Activated CD4-positive, alpha-beta T cell treated with anti-CD3 and anti-CD28 coated beads, Interleukin-2, amount 10 ng/mL, durations not matched to agents 7 days and 5 days (primary cell): Measurements from ENCODE around the gene ANG. TPM values are rescaled to one million over a fixed set of nuclear protein-coding genes. Genes with fewer than 3 reads are reported as not detected.
"Not testable (repeated sequence)": the region's sequence is repeated elsewhere in the genome, so short reads cannot be mapped to it uniquely, and the experiment has no call there.

Source experiments
- CTCF ChIA-PET: fragments of 350-600 bp; sonication (Branson Sonifier 250); formaldehyde crosslinking; loops from one replicate; lab custom pipeline; 2021; ENCODE audit warnings: antibody characterized with exemption; lab: Charles Lee
- POLR2A ChIA-PET: fragments of 350-600 bp; sonication (Branson Sonifier 250); formaldehyde crosslinking; loops from one replicate; lab custom pipeline; 2021; ENCODE audit warnings: antibody characterized with exemption; lab: Charles Lee
- DNase-seq: peaks from one replicate; pipeline ENCODE4 v3.0.0-alpha.2; 2020
- H3K27ac Mint-ChIP-seq: one replicate; pipeline ENCODE4 v1.8.0; 2021; ENCODE audit warnings: mild to moderate bottlenecking, moderate library complexity, mixed read lengths
- H3K27me3 Mint-ChIP-seq: one replicate; pipeline ENCODE4 v1.8.0; 2021; ENCODE audit warnings: mixed read lengths
- H3K36me3 Mint-ChIP-seq: one replicate; pipeline ENCODE4 v1.8.0; 2021; ENCODE audit warnings: low read depth, mixed read lengths
- H3K4me1 Mint-ChIP-seq: one replicate; pipeline ENCODE4 v1.8.0; 2021; ENCODE audit warnings: mixed read lengths
- H3K4me3 Mint-ChIP-seq: one replicate; pipeline ENCODE4 v1.8.0; 2021; ENCODE audit warnings: mild to moderate bottlenecking, moderate library complexity, mixed read lengths
- H3K9me3 Mint-ChIP-seq: one replicate; pipeline ENCODE4 v1.8.0; 2021; ENCODE audit warnings: mixed read lengths
- total RNA-seq, 2 experiments: library from RNA; stranded (reverse); gene quantifications; one replicate each; pipeline ENCODE4 v1.2.3, GENCODE V29; 2021

Gene ANG
- total RNA-seq, 2 experiments from 2014 or later: 0.89 to 1.6 TPM

DNA sequence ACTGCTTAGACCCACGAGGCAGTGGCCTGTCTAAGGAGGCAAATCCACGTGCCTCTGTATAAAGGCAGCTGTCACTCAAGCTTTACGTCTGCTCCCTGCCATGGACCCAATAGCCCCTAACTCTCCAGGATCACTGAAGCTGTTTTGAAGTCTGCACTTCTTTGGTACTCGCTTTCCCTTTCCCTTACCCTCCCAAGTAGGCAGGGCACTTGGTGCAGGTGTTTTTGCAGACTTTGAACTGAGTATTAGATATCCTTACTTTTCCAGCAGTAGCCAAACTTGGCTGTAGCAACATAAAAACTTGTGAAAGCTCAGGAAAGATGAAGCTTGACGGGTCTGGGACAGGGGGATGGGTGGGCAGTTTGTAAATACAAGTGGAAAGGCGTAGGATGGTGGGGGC is 29.2 kb upstream of the ANG start:
- Mint-ChIP-seq H3K27me3 (peaks cover 38% of the 10 kb centered on the region), H3K27ac (no peak overlapping the region), H3K4me1 (peaks cover 38% of the 10 kb centered on the region), H3K4me3 (no peak overlapping the region), H3K36me3 (no peaks in the 10 kb centered on the region), H3K9me3 (no peaks in the 10 kb centered on the region)
- ChIA-PET CTCF (interaction anchor here (0.9 to 4.8 kb wide), 4 partner anchors 9 to 47 kb away, joined by 3 to 32 read pairs (median 3); no protein-coding TSS in a partner anchor), POLR2A (no interaction called here)
- no peak for DNase-seq

DNA sequence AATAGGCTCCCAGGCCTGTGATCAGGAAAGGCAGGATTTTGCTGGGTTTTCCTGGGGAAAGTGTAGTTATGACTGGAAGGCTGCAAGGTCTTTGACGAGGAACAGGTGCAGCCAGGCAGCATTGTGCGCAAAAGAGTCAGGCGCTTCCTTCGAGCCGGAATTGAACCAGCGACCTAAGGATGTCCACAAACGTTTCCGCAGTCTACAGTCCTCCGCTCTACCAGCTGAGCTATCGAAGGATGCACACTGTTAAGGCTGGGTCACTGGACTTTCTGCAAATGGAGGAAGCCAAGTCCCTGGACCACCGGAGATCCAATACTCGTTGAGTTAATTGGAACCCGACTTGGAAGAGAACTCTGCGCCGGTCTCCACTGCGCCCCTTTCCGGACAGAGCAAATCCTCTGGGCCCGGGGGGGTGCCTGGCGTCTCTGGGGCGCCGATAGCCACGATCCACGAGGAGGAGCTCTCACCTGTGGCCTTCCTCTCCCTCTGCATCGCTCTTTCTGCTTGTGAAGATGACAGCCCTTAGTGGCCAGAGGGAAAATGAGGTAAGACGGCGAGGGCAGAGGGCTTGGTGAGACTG is 28.7 kb upstream of the ANG start:
- peaks cover 39% of the 10 kb centered on the region for H3K4me1 Mint-ChIP-seq
- CTCF ChIA-PET: interaction anchor here (0.9 to 4.8 kb wide), 2 partner anchors 32 to 47 kb away, joined by 3 to 32 read pairs; no protein-coding TSS in a partner anchor
- no peak overlapping the region for H3K27ac Mint-ChIP-seq
- no peaks in the 10 kb centered on the region for H3K36me3 Mint-ChIP-seq
- H3K9me3 Mint-ChIP-seq: no peaks in the 10 kb centered on the region
- H3K27me3 Mint-ChIP-seq: peaks cover 39% of the 10 kb centered on the region
- POLR2A ChIA-PET: no interaction called here
- no peak overlapping the region for H3K4me3 Mint-ChIP-seq
- no peak for DNase-seq

DNA sequence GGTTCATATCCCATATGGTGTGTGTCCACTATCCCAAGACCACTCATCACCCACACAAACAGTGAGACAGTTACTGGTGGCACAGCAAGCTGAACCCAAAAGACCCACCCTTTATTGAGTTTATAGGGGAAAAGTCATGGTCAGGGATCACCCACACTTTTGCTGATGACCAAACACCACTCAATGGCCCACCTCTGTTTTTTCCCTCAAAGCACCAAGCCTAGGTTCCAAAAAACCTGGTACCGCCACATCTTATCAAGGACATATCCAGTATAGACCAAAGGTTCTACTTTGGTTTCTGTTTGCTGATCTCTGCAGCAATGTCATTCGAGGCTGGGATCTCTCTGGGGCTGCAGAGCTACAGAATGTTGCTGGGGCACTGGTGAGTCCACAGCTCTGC is 27.4 kb upstream of the ANG start:
- POLR2A ChIA-PET: no interaction called here
- H3K27me3 Mint-ChIP-seq: peaks cover 26% of the 10 kb centered on the region

DNA sequence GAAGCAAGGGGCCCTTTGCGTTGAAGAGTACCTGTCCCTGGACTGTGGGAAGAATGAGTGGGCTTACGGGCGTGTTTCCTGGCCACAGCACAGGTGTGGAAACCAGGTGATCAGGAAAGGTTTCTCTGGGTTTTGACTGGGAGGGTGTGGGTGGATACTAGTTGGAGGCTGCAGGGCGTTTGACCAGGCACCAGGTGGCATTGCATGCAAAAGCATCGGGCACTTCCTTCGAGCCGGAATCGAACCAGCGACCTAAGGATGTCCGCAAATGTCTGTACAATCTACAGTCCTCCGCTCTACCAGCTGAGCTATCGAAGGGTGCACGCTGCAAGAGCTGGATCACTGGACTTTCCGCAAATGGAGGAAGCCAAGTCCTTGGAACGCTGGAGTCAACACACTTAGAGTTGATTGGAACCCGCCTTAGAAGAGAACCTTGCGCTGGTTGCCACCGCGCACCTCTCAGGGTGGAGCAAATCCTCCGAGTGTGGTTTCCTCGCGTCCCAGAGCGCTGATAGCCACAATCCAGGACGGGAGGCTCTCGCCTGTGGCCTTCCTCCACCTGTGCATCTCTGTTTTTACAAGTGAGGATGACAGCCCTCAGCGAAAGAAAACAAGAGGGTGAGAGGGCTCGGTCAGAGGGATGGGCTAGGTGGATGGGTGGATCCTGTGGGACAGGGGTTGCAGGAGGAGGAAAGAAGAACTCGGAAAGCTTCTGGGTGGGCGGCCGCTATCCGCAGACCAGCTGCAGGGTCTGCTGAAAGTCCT is 25.4 kb upstream of the ANG start:
- H3K36me3 Mint-ChIP-seq: peaks cover 3% of the 10 kb centered on the region
- H3K27ac Mint-ChIP-seq: peak overlapping the region; percentile 55
- CTCF ChIA-PET: interaction anchor here (1.0 to 2.1 kb wide), 6 partner anchors 13 to 33 kb away, joined by 3 to 13 read pairs (median 6); partner anchors contain the start of gene RNASE4
- H3K9me3 Mint-ChIP-seq: peaks cover 4% of the 10 kb centered on the region
- H3K4me3 Mint-ChIP-seq: peak overlapping the region; percentile 66
- POLR2A ChIA-PET: interaction anchor here (0.6 to 0.7 kb wide), 2 partner anchors 12 to 18 kb away, joined by 3 to 6 read pairs; no protein-coding TSS in a partner anchor
- H3K4me1 Mint-ChIP-seq: peaks cover 46% of the 10 kb centered on the region
- DNase-seq: peak; percentile 82
- peaks cover 15% of the 10 kb centered on the region for H3K27me3 Mint-ChIP-seq

More for the DNA sequence above, 27.4 kb upstream of the ANG start:
- no peak for DNase-seq
- Mint-ChIP-seq H3K36me3 (no peaks in the 10 kb centered on the region), H3K4me3 (no peak overlapping the region), H3K4me1 (peaks cover 39% of the 10 kb centered on the region), H3K9me3 (no peaks in the 10 kb centered on the region), H3K27ac (no peak overlapping the region)
- CTCF ChIA-PET: interaction anchor here (0.6 to 4.8 kb wide), 3 partner anchors 31 to 48 kb away, joined by 3 to 32 read pairs (median 3); no protein-coding TSS in a partner anchor

DNA sequence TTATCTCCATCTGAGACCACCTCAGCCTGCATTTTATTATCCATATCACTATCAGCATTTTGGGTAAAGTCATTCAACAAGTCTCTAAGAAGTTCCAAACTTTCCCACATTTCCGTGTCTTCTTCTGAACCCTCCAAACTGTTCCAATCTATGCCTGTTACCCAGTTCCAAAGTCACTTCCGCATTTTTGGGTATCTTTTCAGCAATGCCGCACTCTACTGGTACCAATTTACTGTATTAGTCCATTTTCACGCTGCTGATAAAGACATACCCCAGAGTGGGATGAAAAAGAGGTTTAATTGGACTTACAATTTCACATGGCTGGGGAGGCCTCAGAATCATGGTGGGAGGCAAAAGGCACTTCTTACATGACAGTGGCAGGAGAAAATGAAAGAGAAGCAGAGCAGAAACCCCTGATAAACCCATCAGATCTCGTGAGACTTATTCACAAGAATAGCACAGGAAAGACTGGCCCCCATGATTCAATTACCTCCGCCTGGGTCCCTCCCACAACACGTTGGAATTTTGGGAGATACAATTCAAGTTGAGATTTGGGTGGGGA is 22.1 kb upstream of the ANG start:
- POLR2A ChIA-PET: not testable (repeated sequence)

DNA sequence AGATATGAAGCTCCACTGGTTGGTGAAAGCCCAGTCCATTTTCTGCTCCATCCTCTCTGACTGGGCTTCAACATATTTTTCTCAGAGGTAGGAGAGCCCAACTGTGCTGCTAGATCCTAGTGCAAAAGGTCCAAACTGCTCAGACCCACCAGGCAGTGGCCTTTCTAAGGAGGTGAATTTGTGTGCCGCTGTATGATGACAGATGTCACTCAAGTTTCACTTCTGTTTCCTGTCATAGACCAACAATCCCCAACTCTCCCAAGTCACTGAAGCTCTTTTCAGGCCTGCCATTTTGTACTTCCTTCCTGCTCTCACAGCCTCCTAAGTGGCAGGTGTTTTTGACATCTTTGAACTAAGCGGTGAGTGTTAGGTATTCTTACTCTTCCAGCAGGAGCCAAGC is 20.6 kb upstream of the ANG start:
- Mint-ChIP-seq H3K27me3 (peaks cover 13% of the 10 kb centered on the region), H3K36me3 (peaks cover 9% of the 10 kb centered on the region), H3K4me1 (peaks cover 46% of the 10 kb centered on the region), H3K9me3 (peaks cover 10% of the 10 kb centered on the region), H3K27ac (peak overlapping the region; percentile 88), H3K4me3 (no peak overlapping the region)
- ChIA-PET CTCF (interaction anchor here (0.6 to 4.7 kb wide), 4 partner anchors 9 to 24 kb away, joined by 3 to 42 read pairs (median 5); partner anchors contain the start of gene RNASE4), POLR2A (interaction anchor here (1.4 kb wide), 1 partner anchor 13 kb away, joined by 7 read pairs; no protein-coding TSS in a partner anchor)
- peak; percentile 25 for DNase-seq

More for the DNA sequence above, 22.1 kb upstream of the ANG start:
- not testable (repeated sequence) for H3K9me3 Mint-ChIP-seq, H3K27ac Mint-ChIP-seq, H3K4me3 Mint-ChIP-seq, DNase-seq, H3K36me3 Mint-ChIP-seq
- Mint-ChIP-seq H3K27me3 (peaks cover 15% of the 10 kb centered on the region), H3K4me1 (peaks cover 56% of the 10 kb centered on the region)
- CTCF ChIA-PET: interaction anchor here (0.6 to 2.0 kb wide), 3 partner anchors 10 to 15 kb away, joined by 3 to 4 read pairs (median 4); no protein-coding TSS in a partner anchor

DNA sequence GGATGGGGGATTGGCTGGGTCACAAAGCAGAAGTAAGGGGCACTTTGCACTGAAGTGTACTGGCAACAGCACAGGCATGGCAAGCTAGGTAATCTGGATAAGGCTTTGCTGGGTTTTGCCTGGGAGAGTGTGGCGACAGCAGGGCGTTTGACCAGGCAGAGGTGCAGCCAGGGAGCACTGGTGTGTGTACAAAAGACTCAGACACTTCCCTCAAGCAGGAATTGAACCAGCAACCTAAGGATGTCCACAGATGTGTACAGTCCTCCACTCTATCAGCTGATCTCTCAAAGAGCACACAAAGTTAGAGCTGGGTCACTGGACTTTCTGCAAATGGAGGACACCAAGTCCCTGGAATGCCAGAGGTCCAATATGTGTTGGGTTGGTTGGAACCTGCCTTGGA is 19.6 kb upstream of the ANG start:
- Mint-ChIP-seq H3K9me3 (peaks cover 10% of the 10 kb centered on the region), H3K4me3 (no peak overlapping the region), H3K36me3 (peaks cover 9% of the 10 kb centered on the region), H3K27me3 (peaks cover 5% of the 10 kb centered on the region), H3K27ac (no peak overlapping the region), H3K4me1 (peaks cover 37% of the 10 kb centered on the region)
- ChIA-PET POLR2A (interaction anchor here (0.6 to 1.4 kb wide), 2 partner anchors 12 to 182 kb away, joined by 6 to 7 read pairs; no protein-coding TSS in a partner anchor), CTCF (interaction anchor here (0.8 to 4.7 kb wide), 4 partner anchors 13 to 32 kb away, joined by 3 to 42 read pairs (median 5); partner anchors contain the start of gene RNASE4)
- DNase-seq: no peak

DNA sequence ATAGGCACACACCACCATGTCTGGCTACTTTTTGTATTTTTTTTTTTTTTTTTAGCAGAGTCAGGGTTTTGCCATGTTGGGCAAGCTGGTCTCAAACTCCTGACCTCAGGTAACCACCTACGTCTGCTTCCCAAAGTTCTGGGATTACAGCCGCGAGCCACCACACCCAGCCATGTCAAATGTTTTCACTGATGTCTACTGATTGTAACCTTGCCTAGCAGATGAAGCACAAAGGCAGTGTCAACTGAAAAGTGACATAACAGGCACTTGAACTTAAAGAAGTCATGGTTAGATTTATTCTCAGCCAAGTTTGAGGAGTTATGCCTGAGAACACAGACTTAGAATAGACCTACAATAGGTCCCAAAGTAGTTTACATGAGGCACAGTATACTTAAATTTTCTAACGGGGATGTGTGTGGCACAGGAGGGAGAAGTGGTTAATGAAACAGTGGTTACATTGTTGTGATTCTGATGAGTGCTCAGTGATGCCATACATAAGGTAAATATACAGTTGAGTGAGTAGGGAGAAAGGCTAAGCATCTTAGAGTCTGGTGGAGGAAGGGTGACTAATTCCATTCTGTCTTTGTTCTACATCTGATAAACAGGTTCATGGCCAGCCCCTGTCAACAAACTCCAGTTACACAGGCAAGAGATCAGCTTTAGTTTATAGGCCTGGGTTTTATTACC is 16.8 kb upstream of the ANG start:
- DNase-seq: no peak
- no peak overlapping the region for H3K27ac Mint-ChIP-seq
- no peak overlapping the region for H3K4me3 Mint-ChIP-seq
- H3K9me3 Mint-ChIP-seq: peaks cover 10% of the 10 kb centered on the region
- H3K36me3 Mint-ChIP-seq: peaks cover 9% of the 10 kb centered on the region
- POLR2A ChIA-PET: no interaction called here
- CTCF ChIA-PET: interaction anchor here (4.7 kb wide), 1 partner anchor 10 kb away, joined by 42 read pairs; the partner anchor contains the start of gene RNASE4
- H3K27me3 Mint-ChIP-seq: peaks cover 3% of the 10 kb centered on the region
- peaks cover 30% of the 10 kb centered on the region for H3K4me1 Mint-ChIP-seq

DNA sequence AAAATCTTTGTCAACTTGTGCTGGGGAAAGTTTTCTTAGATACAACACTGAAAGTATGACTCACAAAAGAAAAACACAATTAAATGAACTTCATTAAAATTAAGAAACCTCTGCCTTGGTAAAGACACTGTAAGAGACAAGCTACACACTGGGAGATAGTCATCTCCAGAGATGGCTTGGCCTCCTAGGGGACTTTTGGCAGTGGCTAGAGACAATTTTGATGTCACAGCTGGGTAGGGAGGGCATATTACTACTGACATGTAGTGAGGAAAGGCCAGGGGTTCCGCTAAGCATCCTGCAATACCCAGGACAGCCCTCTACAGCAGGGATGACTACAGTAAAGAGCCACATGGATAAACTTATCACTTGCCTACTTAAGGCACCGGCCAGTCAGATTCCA is 12.9 kb upstream of the ANG start:
- POLR2A ChIA-PET: interaction anchor here (0.7 kb wide), 1 partner anchor 71 kb away, joined by 3 read pairs; no protein-coding TSS in a partner anchor
- peaks cover under 1% of the 10 kb centered on the region for H3K36me3 Mint-ChIP-seq
- DNase-seq: no peak
- no peak overlapping the region for H3K27ac Mint-ChIP-seq
- H3K4me1 Mint-ChIP-seq: peaks cover 7% of the 10 kb centered on the region
- CTCF ChIA-PET: interaction anchor here (0.6 to 3.3 kb wide), 4 partner anchors 9 to 18 kb away, joined by 3 to 8 read pairs (median 4); partner anchors contain the start of gene RNASE4
- peaks cover 3% of the 10 kb centered on the region for H3K27me3 Mint-ChIP-seq
- H3K9me3 Mint-ChIP-seq: no peaks in the 10 kb centered on the region
- H3K4me3 Mint-ChIP-seq: no peak overlapping the region

DNA sequence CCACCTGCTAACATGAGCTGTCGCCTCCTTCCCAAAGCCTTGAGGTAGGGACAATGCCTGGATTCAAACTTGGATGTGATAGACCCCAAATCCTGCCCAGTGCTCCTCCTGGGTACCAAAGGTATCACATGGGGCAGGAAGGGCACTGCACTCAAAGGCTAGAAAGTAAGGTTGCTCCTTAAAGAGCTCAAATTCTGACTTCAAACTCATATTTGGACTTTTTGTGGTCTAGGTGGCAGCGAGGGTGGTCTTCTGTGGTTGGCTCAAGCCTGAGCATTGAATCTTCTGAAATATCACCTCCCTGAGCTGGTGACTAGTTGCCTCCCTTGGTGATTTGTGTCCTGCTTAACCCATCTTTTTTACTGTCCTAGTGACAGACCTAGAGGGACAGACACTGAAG is 12.5 kb upstream of the ANG start:
- Mint-ChIP-seq H3K4me3 (no peak overlapping the region), H3K27ac (no peak overlapping the region), H3K36me3 (no peaks in the 10 kb centered on the region), H3K4me1 (peaks cover 6% of the 10 kb centered on the region), H3K27me3 (peaks cover 3% of the 10 kb centered on the region), H3K9me3 (no peaks in the 10 kb centered on the region)
- no peak for DNase-seq
- POLR2A ChIA-PET: no interaction called here
- CTCF ChIA-PET: interaction anchor here (0.6 to 3.3 kb wide), 6 partner anchors 9 to 18 kb away, joined by 3 to 8 read pairs (median 4); partner anchors contain the start of gene RNASE4

DNA sequence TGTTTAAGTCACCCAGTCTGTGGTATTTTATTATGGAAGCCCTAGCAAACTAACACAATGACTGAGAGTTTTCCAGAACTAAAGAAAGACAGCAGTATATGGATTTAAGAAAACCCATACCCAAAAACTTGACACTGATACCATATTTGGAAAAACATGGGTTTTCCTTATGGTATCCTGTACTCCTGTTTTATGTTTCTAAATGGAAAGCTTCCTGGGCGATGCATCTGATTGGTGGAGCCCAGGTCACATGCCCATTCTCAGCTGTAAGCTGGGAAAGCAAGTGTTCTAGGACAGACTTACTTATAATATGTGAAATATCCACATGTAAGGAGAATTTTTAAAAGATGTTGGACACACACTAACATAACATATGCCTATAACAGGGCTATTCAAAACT is 8.7 kb upstream of the ANG start:
- Mint-ChIP-seq H3K27ac (no peak overlapping the region), H3K4me3 (no peak overlapping the region), H3K36me3 (no peaks in the 10 kb centered on the region), H3K4me1 (peaks cover 5% of the 10 kb centered on the region), H3K9me3 (no peaks in the 10 kb centered on the region), H3K27me3 (peaks cover 3% of the 10 kb centered on the region)
- ChIA-PET CTCF (interaction anchor here (1.0 to 7.3 kb wide), 7 partner anchors 11 to 67 kb away, joined by 3 to 42 read pairs (median 9); no protein-coding TSS in a partner anchor), POLR2A (no interaction called here)
- DNase-seq: no peak
